Measurements from ENCODE around the gene CMSS1. TPM values are rescaled to one million over a fixed set of nuclear protein-coding genes. Genes with fewer than 3 reads are reported as not detected.
A peak's percentile ranks its signal among the peaks of the same experiment; 100 is the strongest.

The CMSS1 gene
- total and polyA plus RNA-seq, 2 of the 13 experiments (the other 11 are each of a cell fraction or from before 2014, with no cell fraction given), result 6.4 to 48.7 TPM

DNA sequence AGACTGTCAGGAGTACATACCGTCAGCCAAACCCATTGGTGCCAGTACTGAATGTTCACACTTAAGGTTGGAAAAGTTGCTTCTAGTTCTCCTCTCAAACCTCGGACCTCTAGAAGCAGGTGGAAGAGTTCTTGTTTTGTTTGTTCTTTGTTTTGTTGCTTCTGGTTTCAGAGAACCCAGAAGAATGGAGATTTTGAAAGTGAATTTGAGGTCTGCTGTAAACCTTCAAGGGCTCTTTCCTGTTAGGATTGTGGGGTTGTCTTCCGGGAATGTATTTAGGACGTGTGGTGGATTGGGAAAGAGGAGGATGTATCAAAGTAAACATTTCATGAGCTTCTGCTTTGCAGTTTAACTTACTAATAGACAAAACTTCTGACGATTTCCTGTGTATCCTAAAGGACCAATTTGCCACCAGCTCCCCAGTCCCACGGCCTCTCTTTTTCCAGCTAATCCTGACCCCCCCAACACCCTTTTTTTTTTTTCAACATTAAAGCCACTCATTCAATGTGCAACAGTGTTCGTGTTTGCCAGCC lies 246.3 kb downstream of the CMSS1 start (continued):
- TF ChIP-seq, protein P1, sequence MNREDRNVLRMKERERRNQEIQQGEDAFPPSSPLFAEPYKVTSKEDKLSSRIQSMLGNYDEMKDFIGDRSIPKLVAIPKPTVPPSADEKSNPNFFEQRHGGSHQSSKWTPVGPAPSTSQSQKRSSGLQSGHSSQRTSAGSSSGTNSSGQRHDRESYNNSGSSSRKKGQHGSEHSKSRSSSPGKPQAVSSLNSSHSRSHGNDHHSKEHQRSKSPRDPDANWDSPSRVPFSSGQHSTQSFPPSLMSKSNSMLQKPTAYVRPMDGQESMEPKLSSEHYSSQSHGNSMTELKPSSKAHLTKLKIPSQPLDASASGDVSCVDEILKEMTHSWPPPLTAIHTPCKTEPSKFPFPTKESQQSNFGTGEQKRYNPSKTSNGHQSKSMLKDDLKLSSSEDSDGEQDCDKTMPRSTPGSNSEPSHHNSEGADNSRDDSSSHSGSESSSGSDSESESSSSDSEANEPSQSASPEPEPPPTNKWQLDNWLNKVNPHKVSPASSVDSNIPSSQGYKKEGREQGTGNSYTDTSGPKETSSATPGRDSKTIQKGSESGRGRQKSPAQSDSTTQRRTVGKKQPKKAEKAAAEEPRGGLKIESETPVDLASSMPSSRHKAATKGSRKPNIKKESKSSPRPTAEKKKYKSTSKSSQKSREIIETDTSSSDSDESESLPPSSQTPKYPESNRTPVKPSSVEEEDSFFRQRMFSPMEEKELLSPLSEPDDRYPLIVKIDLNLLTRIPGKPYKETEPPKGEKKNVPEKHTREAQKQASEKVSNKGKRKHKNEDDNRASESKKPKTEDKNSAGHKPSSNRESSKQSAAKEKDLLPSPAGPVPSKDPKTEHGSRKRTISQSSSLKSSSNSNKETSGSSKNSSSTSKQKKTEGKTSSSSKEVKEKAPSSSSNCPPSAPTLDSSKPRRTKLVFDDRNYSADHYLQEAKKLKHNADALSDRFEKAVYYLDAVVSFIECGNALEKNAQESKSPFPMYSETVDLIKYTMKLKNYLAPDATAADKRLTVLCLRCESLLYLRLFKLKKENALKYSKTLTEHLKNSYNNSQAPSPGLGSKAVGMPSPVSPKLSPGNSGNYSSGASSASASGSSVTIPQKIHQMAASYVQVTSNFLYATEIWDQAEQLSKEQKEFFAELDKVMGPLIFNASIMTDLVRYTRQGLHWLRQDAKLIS (CRISPR knock-in tag; IDR thresholded peaks at IDR 0.05), result peak; percentile 45; the same call in 1 of the 2 replicates
- TF ChIP-seq FOSL2 (CRISPR knock-in tag; IDR thresholded peaks at IDR 0.05), result peak; percentile 77
- TF ChIP-seq, protein P2, sequence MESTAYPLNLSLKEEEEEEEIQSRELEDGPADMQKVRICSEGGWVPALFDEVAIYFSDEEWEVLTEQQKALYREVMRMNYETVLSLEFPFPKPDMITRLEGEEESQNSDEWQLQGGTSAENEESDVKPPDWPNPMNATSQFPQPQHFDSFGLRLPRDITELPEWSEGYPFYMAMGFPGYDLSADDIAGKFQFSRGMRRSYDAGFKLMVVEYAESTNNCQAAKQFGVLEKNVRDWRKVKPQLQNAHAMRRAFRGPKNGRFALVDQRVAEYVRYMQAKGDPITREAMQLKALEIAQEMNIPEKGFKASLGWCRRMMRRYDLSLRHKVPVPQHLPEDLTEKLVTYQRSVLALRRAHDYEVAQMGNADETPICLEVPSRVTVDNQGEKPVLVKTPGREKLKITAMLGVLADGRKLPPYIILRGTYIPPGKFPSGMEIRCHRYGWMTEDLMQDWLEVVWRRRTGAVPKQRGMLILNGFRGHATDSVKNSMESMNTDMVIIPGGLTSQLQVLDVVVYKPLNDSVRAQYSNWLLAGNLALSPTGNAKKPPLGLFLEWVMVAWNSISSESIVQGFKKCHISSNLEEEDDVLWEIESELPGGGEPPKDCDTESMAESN (CRISPR knock-in tag; conservative IDR thresholded peaks at IDR 0.05), result no peak; the same call in 1 of the 2 replicates
- TF ChIP-seq KDM5A (IDR thresholded peaks at IDR 0.05; ENCODE audit: borderline replicate concordance, low read length), result no peak
- TF ChIP-seq KDM3A (CRISPR knock-in tag; IDR thresholded peaks at IDR 0.05; ENCODE audit: low read depth), result no peak
- TF ChIP-seq TMF1 (CRISPR knock-in tag; IDR thresholded peaks at IDR 0.05; ENCODE audit: low read depth), result no peak
- TF ChIP-seq CREM (IDR thresholded peaks at IDR 0.05), result peak; percentile 78
- no peak for TF ChIP-seq CREM (CRISPR knock-in tag; IDR thresholded peaks at IDR 0.05)
- no peak for TF ChIP-seq RBM22 (optimal IDR thresholded peaks at IDR 0.05; ENCODE audit: low read length)
- peak; percentile 90; the same call in 1 of the 2 replicates for TF ChIP-seq NFIC (IDR thresholded peaks at IDR 0.05; ENCODE audit: low read length)
- TF ChIP-seq LCORL (IDR thresholded peaks at IDR 0.05), result no peak
- peak; percentile 67 for TF ChIP-seq LCORL (CRISPR knock-in tag; IDR thresholded peaks at IDR 0.05)
- TF ChIP-seq RBFOX2 (IDR thresholded peaks at IDR 0.05; ENCODE audit: low read depth, low read length), result peak; percentile 48
- TF ChIP-seq CEBPB (IDR thresholded peaks at IDR 0.05; ENCODE audit: borderline replicate concordance, low read depth, low read length), result peak; percentile 75
- 0 out of 2 replicates have a peak, but pooled peaks have one; percentile 27 for TF ChIP-seq ZNF124 (CRISPR knock-in tag; IDR thresholded peaks at IDR 0.05)
- TF ChIP-seq ZSCAN22 (CRISPR knock-in tag; IDR thresholded peaks at IDR 0.05), result no peak
- no peak for TF ChIP-seq MEIS2 (CRISPR knock-in tag; IDR thresholded peaks at IDR 0.05)
- no peak for TF ChIP-seq ZBTB7A (CRISPR knock-in tag; IDR thresholded peaks at IDR 0.05)
- TF ChIP-seq, protein P3, sequence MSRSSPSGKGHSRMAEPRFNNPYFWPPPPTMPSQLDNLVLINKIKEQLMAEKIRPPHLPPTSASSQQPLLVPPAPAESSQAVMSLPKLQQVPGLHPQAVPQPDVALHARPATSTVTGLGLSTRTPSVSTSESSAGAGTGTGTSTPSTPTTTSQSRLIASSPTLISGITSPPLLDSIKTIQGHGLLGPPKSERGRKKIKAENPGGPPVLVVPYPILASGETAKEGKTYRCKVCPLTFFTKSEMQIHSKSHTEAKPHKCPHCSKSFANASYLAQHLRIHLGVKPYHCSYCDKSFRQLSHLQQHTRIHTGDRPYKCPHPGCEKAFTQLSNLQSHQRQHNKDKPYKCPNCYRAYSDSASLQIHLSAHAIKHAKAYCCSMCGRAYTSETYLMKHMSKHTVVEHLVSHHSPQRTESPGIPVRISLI (CRISPR knock-in tag; IDR thresholded peaks at IDR 0.05; ENCODE audit: borderline replicate concordance), result peak; percentile 92
- 0 out of 2 replicates have a peak, but pooled peaks have one; percentile 8 for TF ChIP-seq HOXA3 (CRISPR knock-in tag; IDR thresholded peaks at IDR 0.05)
- peak; percentile 84 for TF ChIP-seq RXRB (CRISPR knock-in tag; IDR thresholded peaks at IDR 0.05; ENCODE audit: borderline replicate concordance)
- TF ChIP-seq MZF1 (CRISPR knock-in tag; IDR thresholded peaks at IDR 0.05; ENCODE audit: borderline replicate concordance), result no peak
- TF ChIP-seq ZNF343 (CRISPR knock-in tag; IDR thresholded peaks at IDR 0.05), result no peak
- peak; percentile 99 for TF ChIP-seq NCOA2 (CRISPR knock-in tag; IDR thresholded peaks at IDR 0.05)
- TF ChIP-seq PHF8 (CRISPR knock-in tag; IDR thresholded peaks at IDR 0.05), result 0 out of 2 replicates have a peak, but pooled peaks have one; percentile 27
- no peak for TF ChIP-seq ZNF792 (CRISPR knock-in tag; IDR thresholded peaks at IDR 0.05)
- TF ChIP-seq REPIN1 (CRISPR knock-in tag; IDR thresholded peaks at IDR 0.05; ENCODE audit: borderline replicate concordance, low read depth), result no peak
- TF ChIP-seq CHD4 (IDR thresholded peaks at IDR 0.05; ENCODE audit: borderline replicate concordance, low read length), result no peak

All from HepG2 (cell line).